ENCODE results near the gene CIZ1. TPM values are rescaled to one million over a fixed set of nuclear protein-coding genes. Genes with fewer than 3 reads are reported as not detected.

The CIZ1 gene
- total and polyA plus RNA-seq, 9 of the 15 experiments (the other 6 are each of a cell fraction or from before 2014, with no cell fraction given), result 6.6 to 329 (median 87.8) TPM

DNA sequence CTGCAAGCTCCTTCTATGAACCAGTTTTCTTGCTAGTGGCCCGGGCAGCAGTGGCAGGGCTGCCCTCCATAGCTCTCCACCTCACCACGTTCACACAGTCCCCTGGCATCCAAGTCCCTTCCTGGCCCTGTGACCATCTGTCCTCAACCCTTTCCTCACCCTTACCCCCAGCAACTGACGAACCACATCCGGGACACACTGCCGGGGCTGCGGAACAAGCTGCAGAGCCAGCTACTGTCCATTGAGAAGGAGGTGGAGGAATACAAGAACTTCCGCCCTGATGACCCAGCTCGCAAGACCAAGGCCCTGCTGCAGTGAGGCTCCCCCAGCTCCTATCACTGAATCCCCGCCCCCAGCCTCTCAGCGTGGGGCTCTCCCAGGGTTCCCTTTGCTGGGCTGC is 30.7 kb upstream of the CIZ1 start (continued):
- TF ChIP-seq, protein P1, sequence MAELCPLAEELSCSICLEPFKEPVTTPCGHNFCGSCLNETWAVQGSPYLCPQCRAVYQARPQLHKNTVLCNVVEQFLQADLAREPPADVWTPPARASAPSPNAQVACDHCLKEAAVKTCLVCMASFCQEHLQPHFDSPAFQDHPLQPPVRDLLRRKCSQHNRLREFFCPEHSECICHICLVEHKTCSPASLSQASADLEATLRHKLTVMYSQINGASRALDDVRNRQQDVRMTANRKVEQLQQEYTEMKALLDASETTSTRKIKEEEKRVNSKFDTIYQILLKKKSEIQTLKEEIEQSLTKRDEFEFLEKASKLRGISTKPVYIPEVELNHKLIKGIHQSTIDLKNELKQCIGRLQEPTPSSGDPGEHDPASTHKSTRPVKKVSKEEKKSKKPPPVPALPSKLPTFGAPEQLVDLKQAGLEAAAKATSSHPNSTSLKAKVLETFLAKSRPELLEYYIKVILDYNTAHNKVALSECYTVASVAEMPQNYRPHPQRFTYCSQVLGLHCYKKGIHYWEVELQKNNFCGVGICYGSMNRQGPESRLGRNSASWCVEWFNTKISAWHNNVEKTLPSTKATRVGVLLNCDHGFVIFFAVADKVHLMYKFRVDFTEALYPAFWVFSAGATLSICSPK (IDR thresholded peaks at IDR 0.05; ENCODE audit: borderline replicate concordance), result no peak

DNA sequence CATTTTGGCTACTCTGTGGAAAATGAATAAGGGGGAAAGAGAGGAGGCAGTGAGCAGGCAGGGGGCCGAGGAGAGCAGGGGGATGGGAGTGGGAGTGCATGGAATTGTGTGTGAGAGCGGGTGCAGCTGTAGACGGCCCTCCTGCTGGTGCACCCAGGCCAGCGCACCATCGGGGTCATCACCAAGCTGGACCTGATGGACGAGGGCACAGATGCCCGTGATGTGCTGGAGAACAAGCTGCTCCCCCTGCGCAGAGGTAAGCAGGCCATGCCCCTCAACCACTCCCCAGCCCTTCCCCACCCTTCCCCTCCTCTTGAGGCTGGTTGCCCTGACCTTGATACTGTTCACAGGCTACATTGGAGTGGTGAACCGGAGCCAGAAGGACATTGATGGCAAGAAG is 28.5 kb upstream of the CIZ1 start:
- ChIA-PET CTCF (ENCODE audit: low intra/inter-chr PET ratio) (no interaction called here), POLR2A (interaction anchor here (0.8 to 3.3 kb wide), 4 partner anchors 9 to 1247 kb away, joined by 3 to 33 read pairs (median 5); no protein-coding TSS in a partner anchor)
- Histone ChIP-seq H3K4me1 (replicated peaks in 1 of 2; ENCODE audit: control insufficient read depth in 2 of 2, insufficient read depth in 2 of 2, low read length in 2 of 2) (peaks cover 13 to 63% of the 10 kb centered on the region in 2 experiments), H3K9ac (ENCODE audit: insufficient read depth in 1 of 2, low read depth in 2 of 2, low read length in 2 of 2) (peak overlapping the region in 1 of 2 experiments; percentile 61; a peak in 2 of 4 replicates), H3K9me1 (ENCODE audit: control insufficient read depth, insufficient read depth, low read length) (peaks cover 5% of the 10 kb centered on the region), H3K27ac (ENCODE audit: extremely low read depth, low read depth, low read length) (no peak overlapping the region), H3K36me3 (ENCODE audit: control insufficient read depth, insufficient read depth, low read length) (peaks cover 6% of the 10 kb centered on the region; the same call in 1 of the 3 replicates), H4K20me1 (replicated peaks; ENCODE audit: control insufficient read depth, insufficient read depth, low read length) (peaks cover 5% of the 10 kb centered on the region; the same call in 1 of the 2 replicates), H3K9me3 (replicated peaks; ENCODE audit: control insufficient read depth, insufficient read depth, low read depth, low read length) (no peaks in the 10 kb centered on the region), H3K27me3 (ENCODE audit: control insufficient read depth in 2 of 2, insufficient read depth in 2 of 2, low read length in 2 of 2) (no peaks in the 10 kb centered on the region), H3K4me3 (no peak overlapping the region), H3K79me2 (ENCODE audit: control insufficient read depth, insufficient read depth, low read length) (no peaks in the 10 kb centered on the region), H2AFZ (ENCODE audit: low read depth, low read length) (no peak overlapping the region), H3K4me2 (ENCODE audit: insufficient read depth, low read length) (no peak overlapping the region)
- TF ChIP-seq CHD4 (IDR thresholded peaks at IDR 0.05; ENCODE audit: insufficient read depth, insufficient replicate concordance, low read depth, low read length, poor library complexity, severe bottlenecking) (no peak), SP2 (IDR thresholded peaks at IDR 0.05; ENCODE audit: extremely low read depth, low read depth, low read length, poor library complexity, severe bottlenecking) (no peak), HMG20B (CRISPR knock-in tag; IDR thresholded peaks at IDR 0.05) (no peak)
- TF ChIP-seq, protein P2, sequence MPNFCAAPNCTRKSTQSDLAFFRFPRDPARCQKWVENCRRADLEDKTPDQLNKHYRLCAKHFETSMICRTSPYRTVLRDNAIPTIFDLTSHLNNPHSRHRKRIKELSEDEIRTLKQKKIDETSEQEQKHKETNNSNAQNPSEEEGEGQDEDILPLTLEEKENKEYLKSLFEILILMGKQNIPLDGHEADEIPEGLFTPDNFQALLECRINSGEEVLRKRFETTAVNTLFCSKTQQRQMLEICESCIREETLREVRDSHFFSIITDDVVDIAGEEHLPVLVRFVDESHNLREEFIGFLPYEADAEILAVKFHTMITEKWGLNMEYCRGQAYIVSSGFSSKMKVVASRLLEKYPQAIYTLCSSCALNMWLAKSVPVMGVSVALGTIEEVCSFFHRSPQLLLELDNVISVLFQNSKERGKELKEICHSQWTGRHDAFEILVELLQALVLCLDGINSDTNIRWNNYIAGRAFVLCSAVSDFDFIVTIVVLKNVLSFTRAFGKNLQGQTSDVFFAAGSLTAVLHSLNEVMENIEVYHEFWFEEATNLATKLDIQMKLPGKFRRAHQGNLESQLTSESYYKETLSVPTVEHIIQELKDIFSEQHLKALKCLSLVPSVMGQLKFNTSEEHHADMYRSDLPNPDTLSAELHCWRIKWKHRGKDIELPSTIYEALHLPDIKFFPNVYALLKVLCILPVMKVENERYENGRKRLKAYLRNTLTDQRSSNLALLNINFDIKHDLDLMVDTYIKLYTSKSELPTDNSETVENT (CRISPR knock-in tag; IDR thresholded peaks at IDR 0.05), result no peak
- TF ChIP-seq, protein P3, sequence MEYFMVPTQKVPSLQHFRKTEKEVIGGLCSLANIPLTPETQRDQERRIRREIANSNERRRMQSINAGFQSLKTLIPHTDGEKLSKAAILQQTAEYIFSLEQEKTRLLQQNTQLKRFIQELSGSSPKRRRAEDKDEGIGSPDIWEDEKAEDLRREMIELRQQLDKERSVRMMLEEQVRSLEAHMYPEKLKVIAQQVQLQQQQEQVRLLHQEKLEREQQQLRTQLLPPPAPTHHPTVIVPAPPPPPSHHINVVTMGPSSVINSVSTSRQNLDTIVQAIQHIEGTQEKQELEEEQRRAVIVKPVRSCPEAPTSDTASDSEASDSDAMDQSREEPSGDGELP (CRISPR knock-in tag; IDR thresholded peaks at IDR 0.05; ENCODE audit: borderline replicate concordance), result no peak
- 64% methylated on average over 9 of the region's 9 CpGs for WGBS (ENCODE audit: insufficient coverage, low coverage, missing lambda C conversion rate)
- FAIRE-seq (no peak), DNase-seq (ENCODE audit: extremely low read depth in 1 of 4, low spot score in 3 of 4) (no peak), ATAC-seq (no peak)
- intact Hi-C loops (cut with micrococcal nuclease), result loop anchor here (2.0 to 10.0 kb wide), 2 partner anchors 29 to 125 kb away; partner anchors contain the start of gene SLC27A4
- BruUV-seq (replicated peaks), result no TSS peak
- in situ Hi-C loops (cut with MboI), result loop anchor here (10.0 kb wide), 1 partner anchor 1455 kb away; no protein-coding TSS in a partner anchor

Measured in K562 (cell line).